DMS153 treated with DMSO at 0.1 percent for 48 hours (cell line): ENCODE data around the gene TNS1.

Experiments used
- DNase-seq: peaks from one replicate; lab custom pipeline; 2025; ENCODE audit not compliant: unreplicated experiment; lab: John Stamatoyannopoulos, UW

Gene TNS1

DNA sequence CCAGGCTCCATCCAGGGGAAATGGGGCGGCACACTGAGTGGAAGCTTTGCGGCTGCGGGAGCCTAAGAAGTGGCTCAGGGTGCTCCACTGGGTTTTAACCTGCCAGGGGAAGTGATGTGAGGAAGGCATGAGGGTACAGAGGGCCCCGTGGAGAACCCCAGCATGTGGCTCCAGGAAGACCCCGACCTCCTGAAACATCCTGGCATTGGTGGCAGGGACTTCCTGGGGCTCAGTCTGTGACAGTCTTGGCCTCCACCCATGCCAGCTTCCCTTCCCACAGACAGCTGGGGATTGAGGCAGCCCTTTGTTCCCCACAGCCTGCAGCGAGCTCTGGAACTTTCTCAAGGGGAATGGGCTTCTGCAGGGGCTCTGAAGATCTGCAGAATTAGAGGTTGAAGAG is 146.6 kb downstream of the TNS1 start:
- DNase-seq: no peak

DNA sequence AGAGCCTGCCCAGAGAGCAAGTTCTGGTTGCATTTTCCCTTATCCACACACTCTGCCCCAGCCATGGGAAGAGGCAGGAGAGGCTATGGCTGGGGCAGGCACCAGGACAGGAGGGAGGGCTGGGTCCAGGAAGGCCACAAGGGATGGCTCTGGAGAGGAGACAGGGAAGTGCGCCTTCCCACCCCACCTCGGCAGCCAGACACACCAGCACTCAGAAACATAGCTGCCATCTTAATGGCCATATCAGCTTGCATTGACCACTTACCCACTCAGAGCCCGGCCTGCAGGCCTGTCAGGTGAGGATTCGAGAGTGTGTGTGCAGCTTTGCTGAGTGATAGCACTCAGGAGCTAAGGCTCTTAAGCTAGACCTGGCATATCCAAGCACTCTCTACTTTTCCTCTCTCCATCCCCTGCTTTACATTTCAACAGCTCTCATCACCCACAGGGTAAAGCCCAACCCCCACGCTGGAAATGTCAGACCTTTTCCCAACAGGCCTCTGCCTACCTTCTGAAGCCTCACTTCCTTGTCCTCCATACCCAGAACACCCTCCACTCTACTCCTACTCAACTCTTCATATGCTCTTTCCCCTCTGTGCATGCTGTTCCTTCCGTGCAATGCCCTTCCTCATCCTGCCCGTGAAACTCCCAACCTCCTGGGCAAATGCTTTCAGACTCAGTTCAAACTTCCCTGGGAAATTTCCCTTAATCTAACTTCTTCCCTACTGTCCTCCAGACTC is 147.9 kb downstream of the TNS1 start:
- no peak for DNase-seq

DNA sequence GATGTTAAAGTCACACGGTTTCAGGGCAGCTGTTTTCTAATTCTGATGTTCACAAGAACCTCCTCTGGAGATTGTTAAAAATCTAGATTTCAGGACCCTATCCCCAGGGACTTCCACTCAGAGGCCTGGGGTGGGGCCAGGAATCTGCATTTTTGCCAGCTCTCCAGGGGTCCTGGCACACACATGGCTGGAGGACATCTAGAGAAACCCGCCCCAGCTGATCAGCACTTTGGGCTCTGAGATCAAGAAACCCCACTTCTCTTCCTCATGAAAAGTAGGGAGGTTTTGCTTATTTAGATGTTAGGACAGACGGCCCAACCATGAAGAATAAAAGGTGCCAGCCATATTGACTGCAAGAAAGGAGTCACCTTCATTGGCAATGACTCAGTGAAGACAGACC is 148.8 kb downstream of the TNS1 start:
- no peak for DNase-seq

DNA sequence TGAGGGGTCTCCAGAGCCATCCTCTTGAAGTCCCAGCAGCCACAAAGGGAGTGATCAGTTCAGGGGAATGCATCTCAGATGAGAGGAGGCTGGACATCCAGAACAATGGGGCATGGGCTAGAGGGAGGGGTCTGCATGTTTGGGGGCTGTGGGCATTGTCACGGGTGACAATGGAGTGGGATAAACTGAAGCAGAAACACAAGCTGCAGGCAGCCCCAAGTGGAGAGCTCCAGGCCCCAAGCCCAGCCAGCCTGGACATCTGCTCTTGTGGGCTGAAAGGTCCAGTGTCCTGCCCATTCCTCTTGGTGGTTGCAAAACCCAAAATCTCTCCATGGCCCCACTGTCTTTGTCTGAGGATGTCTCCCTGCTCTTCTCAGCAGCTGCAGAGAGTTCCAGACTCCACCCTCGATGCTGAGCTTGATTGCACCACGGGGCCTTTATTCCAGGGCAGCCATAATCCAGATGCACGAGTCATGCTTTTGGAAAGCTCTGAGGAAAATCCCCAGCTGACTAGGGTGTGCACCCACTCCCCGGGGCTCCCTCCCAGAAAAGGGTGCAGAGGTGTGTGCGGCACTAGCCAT is 149.4 kb downstream of the TNS1 start:
- no peak for DNase-seq

DNA sequence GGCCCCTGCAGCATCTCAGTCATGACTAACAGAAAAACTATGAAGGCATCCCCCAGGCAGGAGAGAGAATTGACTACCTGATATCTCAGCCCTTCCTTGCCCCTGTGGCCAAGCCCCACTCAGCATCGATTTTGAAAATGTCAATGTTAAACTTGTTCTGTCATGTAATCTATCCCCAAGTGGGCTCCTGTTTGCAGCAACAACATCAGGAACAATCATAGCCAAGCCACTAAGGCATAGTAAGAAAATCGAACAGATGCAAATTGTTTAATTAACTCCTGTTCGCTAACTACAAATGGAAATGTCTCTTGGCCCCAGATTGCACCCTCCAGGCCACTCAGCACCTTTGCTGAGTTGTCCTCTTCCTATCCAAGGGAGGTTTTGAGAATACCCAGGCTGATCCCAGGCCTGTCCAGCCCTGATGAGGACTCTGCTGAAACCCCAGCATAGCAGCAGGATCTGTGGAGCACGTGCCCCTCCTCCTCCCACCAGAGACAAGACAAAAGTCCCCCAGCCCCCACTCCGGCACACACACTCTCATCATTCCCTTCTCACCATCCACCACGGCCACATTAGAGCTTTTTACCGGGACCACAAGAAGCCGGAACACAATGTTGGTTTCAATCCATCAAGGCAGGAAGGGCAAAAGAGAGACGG is 150.1 kb downstream of the TNS1 start:
- DNase-seq: no peak

DNA sequence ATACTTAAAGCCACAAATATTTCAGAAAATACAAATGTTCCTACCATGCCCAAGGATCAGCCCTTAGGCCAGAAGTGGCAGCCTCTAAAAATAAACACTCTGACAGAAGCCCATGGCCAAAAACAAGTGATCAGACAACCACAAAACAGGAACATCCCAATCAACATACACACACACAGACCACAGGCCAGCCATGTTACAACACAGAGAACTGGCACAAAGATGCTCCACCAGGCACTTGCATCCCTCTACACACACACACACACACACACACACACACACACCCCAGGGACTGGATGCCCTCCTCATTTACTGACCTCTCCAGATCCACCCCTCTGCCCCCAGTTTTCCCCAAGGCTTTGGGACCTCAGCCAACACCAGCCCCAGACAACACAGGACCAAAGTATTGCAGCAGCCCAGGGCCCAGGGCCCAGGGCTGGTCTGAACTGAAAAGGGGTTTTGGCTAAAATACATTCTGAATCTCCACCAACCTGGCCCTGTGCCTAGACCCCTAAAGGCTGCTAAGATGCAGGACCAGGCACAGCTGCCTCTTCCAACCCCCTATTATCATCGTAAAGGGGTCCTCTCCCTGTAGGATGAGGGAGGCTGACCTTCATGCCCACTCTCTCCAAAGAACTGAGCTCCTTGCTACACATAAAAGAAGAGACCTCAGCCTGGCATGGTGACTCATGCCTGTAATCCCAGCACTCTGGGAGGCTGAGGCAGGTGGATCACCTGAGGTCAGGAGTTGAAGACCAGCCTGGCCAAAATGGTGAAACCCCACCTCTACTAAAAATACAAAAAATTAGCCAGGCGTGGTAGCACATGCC is 151.4 kb downstream of the TNS1 start:
- no peak for DNase-seq

DNA sequence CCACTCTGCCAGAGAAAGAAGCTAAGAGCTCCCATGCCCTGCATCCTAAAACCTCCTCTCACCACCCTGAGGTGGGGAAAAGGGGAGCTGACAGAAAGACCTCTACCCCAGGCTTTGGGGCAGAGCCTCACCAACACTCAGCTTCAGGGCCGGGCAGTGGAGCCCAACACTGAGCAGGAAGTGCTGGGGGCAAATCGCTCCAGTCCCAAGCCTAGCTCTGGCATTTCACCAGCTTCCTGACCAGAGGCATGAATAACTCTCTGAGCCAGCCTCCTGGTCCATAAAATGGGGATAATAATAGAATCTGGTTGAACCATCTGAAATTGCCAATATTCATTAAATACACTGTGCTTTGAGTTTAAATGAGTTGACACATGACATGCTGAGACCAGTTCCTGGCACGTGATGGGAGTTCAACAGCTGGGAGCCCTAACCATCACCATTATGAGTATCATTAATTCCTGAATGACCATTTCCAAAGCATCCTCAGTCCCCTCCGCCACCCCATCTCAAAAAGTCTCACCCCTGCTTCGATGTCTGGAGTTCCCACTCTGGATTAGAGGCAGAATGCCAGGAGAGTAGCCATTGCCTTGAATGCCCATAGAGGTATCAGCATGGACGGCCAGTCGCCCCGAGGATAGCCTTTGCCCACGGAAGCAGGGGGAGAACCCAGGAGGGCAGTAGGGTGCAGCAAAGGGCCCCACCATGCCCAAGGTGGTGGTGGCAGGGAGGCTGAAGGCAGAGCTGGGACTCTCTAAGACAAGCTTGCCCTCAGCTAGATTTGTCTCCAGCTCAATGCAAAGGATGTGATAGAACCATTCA is 153.4 kb downstream of the TNS1 start:
- DNase-seq: no peak

DNA sequence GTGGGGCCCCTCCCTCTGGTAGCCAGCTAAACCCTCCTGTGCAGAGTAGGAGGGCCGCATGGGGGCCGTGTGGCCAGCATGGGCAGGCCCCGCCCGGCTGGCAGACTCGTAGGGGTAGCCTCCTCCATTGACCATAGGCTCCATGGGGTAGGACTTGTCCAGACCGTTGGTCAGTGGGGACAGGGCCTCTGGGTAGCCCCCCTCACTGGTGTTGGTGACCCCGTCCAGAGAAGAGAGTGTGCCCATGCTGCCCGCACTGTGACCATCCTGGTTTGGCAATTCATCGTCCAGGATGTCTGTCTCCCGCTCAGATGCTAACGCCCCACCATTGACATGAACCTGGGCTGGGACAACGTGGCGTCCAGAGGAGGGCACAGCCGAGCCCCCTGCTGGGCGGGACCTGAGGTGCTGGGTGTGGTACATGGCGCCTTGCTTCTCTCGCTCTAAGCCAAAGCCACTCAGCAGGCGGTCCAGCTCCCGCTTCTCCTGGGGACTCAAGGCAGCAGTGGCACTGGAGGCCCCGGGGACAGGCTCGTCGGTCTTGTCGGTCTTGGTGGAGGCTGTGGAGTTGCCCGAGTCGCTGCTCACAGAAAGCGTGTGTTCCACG is 154.3 kb downstream of the TNS1 start:
- DNase-seq: no peak

DNA sequence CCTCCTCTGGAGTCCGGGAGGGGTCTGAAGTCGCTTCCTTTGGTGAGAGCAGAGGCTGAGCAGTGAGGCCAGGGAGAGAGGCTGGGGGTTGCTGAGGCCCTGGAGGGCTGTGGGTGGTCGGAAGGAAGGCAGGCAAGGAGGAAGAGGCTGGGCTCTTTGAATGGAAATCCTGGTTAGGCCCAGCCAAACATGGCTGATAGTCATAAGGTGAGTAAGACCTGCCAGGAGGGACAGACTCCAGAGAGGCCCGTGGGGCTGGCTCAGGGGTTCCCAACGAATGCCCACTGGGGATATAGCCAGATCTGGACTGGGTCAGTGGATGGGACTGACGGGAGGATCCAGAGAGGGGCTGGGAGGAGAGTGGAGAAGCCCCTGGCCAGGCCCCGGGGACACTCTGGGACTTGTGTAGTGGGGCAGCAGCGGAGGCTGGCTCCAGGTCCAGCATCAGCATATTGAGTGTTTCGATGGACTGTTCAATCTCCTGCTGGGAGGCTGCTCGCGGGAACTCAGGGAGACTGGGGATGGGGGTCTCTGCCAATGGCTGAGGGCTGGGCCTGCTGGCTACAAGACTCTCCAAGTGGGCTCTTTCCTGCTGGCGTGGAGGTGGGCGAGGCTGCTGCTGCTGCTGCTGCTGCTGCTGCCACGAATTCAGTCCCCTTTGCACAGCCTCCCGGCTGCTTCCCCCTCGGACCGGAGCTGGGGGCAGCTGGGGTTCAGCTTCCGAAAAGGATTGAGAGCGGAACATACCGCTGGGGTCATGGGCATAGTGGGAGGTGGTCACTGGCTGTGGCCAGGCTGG is 155.0 kb downstream of the TNS1 start:
- no peak for DNase-seq

DNA sequence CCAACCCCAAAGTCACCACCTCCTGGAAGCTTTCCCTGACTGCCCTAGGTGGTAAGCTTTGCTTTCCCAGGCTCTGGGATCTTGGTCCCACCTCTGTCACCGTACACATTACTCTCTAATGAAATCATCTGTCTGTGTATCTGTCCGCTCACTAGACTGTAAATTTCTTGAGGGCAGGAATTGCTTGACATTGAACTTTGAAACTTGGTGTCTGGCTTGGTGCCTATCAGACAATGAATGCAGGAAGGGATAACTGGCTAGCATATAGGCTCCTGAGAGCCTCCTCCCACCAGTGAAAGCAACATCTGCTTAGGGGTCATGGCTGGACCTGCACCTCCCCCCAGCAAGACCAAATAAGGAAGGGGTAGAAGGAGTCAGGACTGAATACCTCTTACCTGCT is 155.7 kb downstream of the TNS1 start:
- no peak for DNase-seq

DNA sequence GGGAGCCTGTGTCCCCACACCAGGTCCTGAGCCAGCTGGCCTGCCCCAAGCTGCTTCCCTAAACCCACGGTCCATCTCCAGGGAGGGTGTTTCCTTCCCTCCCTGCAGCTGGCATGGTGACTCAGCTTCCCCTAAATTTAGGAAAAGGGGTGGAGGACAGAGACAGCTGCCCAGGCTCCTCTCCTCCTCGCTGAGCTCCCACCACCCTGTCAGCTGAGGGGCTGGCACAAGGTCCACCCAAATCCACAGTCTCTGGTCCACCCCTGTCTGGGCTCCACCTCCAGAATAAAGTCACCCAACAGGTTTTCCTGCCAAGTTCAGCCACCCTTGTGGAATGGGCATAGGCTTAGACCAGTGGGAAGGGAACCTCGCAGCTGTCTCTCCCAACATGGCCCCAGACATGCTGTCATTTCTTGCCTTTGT is 156.5 kb downstream of the TNS1 start:
- no peak for DNase-seq

DNA sequence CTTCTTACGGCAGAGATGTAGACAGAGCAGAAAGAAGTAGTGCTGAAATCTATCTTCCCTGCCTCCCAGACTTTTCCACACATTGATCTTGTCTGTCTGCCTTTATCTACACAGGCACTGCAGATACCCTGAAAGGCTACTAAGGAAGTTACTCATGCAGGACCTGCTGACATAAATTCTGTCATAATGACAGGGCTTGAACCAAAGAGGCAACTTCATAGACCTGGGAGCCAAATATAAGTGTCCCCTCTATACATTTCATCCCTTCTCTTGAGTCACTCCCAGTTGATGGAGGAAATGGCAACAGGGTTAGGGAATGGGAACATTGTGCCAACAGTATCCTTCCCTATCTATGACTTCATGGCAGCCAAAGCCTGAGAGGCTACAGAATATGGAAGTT is 157.5 kb downstream of the TNS1 start:
- no peak for DNase-seq

DNA sequence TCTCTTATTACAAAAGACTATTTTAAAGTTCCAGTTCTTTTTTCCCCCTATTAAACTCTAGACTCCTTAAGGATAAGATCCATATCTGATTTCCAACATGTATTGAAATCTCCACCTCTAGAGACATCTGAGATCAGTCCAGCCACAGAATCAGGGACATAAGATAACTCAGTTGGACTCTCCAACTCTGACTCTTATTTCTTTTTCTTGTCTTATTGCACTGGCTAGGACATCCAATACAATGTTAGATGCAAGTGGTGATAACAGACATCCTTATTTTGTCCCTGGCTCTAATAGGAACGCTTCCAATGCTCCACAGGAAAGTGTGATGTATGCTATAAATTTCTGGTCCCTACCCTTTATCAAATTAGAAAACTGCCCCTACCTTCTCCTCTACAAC is 158.1 kb downstream of the TNS1 start:
- DNase-seq: no peak

DNA sequence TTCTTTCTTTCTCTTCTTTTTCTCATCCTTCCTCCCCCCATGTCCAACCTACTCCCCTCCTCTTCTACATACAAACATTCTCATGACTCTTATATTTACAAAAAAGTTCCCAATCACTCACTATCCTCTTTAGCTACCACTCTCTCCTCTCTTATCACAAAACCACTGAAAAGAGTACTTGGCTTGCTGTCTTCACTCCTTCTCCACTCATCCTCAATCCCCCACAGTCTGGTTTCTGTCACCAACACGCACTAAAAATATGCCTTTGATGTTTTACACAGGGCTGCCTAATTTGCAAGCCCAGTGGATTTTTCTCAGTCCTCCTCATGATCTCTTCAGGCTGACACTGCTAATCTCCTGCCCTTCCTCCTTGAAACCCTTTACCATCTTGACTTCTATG is 159.5 kb downstream of the TNS1 start:
- DNase-seq: no peak

DNA sequence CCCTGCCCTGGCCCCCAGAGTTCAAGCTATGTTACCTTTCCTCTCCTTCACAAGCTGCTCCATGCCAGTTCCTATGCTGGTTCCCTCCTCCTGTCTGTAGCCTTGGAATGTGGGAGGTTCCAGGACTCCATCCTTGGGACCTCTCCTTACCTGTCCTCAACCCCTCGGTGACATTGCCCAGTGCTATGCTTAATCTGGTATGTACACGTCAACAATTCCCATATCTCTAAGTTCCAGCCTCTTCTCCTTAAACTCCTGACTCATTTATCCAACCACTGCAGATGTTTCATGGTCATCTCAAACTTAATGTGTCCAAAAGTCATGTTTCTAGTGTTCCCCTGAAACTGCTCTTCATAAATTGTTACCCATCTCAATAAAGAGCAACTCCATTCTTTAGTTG is 160.8 kb downstream of the TNS1 start:
- no peak for DNase-seq

DNA sequence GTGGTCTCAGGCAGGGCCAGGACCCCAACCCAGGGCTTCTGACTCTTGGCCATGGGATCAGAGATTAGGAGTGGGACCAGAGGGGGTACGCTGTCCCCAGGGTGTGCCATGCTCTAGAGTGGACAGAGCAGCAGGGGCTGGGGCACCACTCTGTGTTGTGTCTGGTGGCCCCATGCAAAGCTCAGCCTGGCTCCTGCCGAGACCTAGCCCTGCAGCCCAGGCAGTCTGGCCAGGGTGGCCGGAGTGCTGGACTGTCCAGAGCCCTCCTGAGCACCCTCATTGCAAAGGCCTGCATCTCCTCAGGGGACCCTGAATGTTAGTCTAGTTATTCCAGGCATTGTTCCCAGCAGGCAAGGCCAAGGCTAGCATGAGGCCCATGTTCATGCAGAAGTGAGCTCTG is 162.3 kb downstream of the TNS1 start:
- DNase-seq: no peak

DNA sequence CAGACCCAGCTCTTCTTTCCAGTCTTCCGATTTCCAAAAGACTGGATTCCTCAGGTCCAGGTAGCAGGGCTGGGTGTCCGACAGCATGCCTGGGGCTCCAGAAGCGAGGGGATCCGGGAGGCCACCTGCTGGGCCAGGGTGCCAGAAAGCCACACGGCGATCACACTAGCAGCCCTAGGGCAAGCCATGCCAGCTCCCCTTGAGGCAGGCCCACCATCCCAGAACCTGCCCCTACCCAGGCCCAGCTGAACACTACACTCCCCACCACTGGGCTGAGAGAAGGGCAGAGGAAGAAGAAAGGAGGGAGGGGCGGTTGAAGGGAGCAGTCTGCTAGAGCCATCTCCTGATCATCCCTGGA is 163.1 kb downstream of the TNS1 start:
- no peak for DNase-seq

DNA sequence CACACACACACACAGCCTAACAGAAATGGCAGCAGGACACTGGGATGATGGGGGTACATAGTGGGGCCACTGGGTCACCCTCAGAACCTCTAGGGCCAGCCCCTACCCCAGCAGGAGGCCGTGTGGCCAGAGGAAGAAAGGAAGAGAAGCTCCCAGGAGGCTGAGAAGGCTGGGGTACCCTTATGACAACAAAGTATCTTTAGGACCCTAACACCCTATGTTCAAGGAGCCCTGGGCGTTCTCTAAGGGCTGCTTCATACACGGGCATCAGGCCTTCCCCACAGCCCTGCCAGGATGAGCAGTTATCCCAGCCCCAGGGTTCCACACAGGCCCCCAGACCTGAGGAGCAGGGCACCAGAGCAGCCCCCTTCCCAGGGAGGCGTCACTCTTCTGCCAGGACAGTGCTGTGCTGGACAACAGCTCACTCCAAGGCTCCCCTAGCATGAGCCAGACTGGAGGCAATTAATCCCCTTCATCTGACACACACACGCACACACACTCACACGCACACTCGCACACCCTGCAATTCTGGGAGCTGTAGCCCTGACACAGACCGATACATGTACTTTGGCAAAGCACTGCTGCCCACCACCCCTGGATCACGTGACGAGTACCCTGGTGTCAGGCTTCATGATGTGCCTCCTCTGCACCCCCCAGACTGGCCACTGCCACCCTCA is 163.6 kb downstream of the TNS1 start:
- DNase-seq: no peak

DNA sequence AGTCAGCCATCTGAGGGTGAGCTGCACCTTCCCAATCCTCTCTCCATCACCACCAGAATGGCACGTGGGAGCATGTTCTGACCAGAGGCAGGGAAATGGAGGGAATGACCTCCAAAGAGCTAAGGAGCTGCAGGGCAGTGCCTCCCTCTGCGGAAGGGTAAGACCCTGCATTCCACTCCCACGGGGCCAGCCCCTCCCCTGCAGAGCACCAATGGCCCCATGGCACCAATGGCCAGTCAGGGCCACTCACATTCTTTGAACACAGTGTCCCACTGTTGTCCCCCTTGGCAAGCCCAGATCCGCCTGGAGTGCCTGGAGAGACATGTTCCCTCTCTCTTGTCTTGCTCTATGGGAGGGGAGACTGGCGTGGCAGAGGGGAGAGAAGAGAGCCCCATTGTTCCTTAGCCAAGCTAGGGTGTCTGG is 164.4 kb downstream of the TNS1 start:
- DNase-seq: no peak
